H1 (cell line): ENCODE measurements around the gene OPCML. TPM values are rescaled to one million over a fixed set of nuclear protein-coding genes. Genes with fewer than 3 reads are reported as not detected.

Source experiments
- CTCF ChIA-PET: fragments of 300-600 bp; sonication (Branson Sonifier 250); formaldehyde crosslinking; loops from one replicate; lab custom pipeline; 2021; ENCODE audit not compliant: partially characterized antibody; lab: Charles Lee
- POLR2A ChIA-PET: fragments of 300-600 bp; sonication (Branson Sonifier 250); formaldehyde crosslinking; loops from one replicate; lab custom pipeline; 2021; ENCODE audit warnings: inconsistent platforms; ENCODE audit not compliant: partially characterized antibody; lab: Charles Lee
- DNase-seq, 2 experiments: peaks; one replicate each; pipeline versions ENCODE4 v3.0.0 to v3.0.0-alpha.2; 2010 to 2022; ENCODE audit warnings: low spot score in 2 of 2, low read depth in 1 of 2, mixed read lengths in 1 of 2
- FAIRE-seq: peaks from 2 replicates; lab custom pipeline; 2011; peaks lifted over from hg19 to GRCh38; lab: Jason Lieb, UNC
- H2AFZ ChIP-seq: 2 replicates; pipeline ENCODE4 v1.8.1; 2012; ENCODE audit warnings: low read length, inconsistent platforms
- H2AK5ac ChIP-seq: 2 replicates; pipeline ENCODE4 v1.6.1; 2013; ENCODE audit warnings: low read depth, low read length
- H2BK120ac ChIP-seq: replicated peaks from 2 replicates; pipeline ENCODE3; 2013; ENCODE audit warnings: low read depth, low read length, inconsistent platforms
- H2BK12ac ChIP-seq: 2 replicates; pipeline ENCODE4 v1.6.1; 2013; ENCODE audit warnings: low read depth, low read length
- H2BK15ac ChIP-seq: 2 replicates; pipeline ENCODE4 v1.6.1; 2013; ENCODE audit warnings: low read length
- H2BK20ac ChIP-seq: 2 replicates; pipeline ENCODE4 v1.6.1; 2013; ENCODE audit warnings: low read length
- H2BK5ac ChIP-seq: 2 replicates; pipeline ENCODE4 v1.6.1; 2013; ENCODE audit warnings: low read depth, low read length
- H3K14ac ChIP-seq: 2 replicates; pipeline ENCODE4 v1.6.1; 2013; ENCODE audit warnings: inconsistent platforms; ENCODE audit not compliant: insufficient read length
- H3K18ac ChIP-seq: 2 replicates; pipeline ENCODE4 v1.6.1; 2013; ENCODE audit warnings: low read length; ENCODE audit errors: extremely low read depth
- H3K23ac ChIP-seq: 2 replicates; pipeline ENCODE4 v1.6.1; 2013; ENCODE audit warnings: inconsistent platforms; ENCODE audit not compliant: insufficient read length
- H3K23me2 ChIP-seq: 2 replicates; pipeline ENCODE4 v1.6.1; 2013; ENCODE audit warnings: low read depth, low read length
- H3K27ac ChIP-seq: 2 replicates; pipeline ENCODE4 v1.6.1; 2011; ENCODE audit warnings: low read depth, low read length, inconsistent platforms
- H3K27me3 ChIP-seq, 4 experiments: replicated peaks in 1 of 4; 1 replicate in 1 of 4; 2 replicates in 3 of 4; pipeline versions ENCODE4 v1.6.1 to v1.8.1; 2011 to 2013; ENCODE audit warnings: low read length in 3 of 4, mild to moderate bottlenecking in 3 of 4, inconsistent platforms in 2 of 4, mixed read lengths in 2 of 4, moderate library complexity in 1 of 4; ENCODE audit not compliant: control insufficient read depth in 3 of 4, insufficient read depth in 3 of 4; ENCODE audit errors: extremely low read depth in 1 of 4
- H3K36me3 ChIP-seq, 4 experiments: 2 replicates each; pipeline versions ENCODE4 v1.6.1 to v1.8.1; 2011 to 2013; ENCODE audit warnings: mild to moderate bottlenecking in 4 of 4, low read length in 3 of 4, moderate library complexity in 2 of 4, control low read depth in 1 of 4, inconsistent platforms in 1 of 4; ENCODE audit not compliant: insufficient read depth in 4 of 4, control insufficient read depth in 2 of 4
- H3K4ac ChIP-seq: replicated peaks from 2 replicates; pipeline ENCODE3; 2013; ENCODE audit warnings: low read length, low read depth, mixed read lengths, inconsistent platforms; ENCODE audit not compliant: insufficient read length
- H3K4me1 ChIP-seq, 4 experiments: replicated peaks in 1 of 4; 1 replicate in 1 of 4; 2 replicates in 3 of 4; pipeline versions ENCODE4 v1.6.1 to v1.8.1; 2011 to 2013; ENCODE audit warnings: low read length in 3 of 4, inconsistent platforms in 2 of 4, mixed read lengths in 1 of 4; ENCODE audit not compliant: insufficient read depth in 4 of 4, control insufficient read depth in 3 of 4
- H3K4me2 ChIP-seq, 2 experiments: 2 replicates each; pipeline versions ENCODE4 v1.6.1 to v1.8.1; 2011 to 2013; ENCODE audit warnings: low read depth in 2 of 2, low read length in 2 of 2, control low read depth in 1 of 2, inconsistent platforms in 1 of 2, mild to moderate bottlenecking in 1 of 2; ENCODE audit not compliant: insufficient read depth in 1 of 2
- H3K4me3 ChIP-seq, 4 experiments: fragments of 200-600, 300-600 bp in 1 of 4; sonication (generic), shearing (Covaris generic), sonication (Bioruptor Twin) in 1 of 4; 2 replicates each; pipeline versions ENCODE4 v1.5.1 to v1.8.1; 2011 to 2016; ENCODE audit warnings: low read length in 4 of 4, low read depth in 3 of 4, control low read depth in 2 of 4, inconsistent platforms in 2 of 4, mild to moderate bottlenecking in 2 of 4, mixed read lengths in 1 of 4, moderate library complexity in 1 of 4; ENCODE audit not compliant: insufficient read depth in 2 of 4; ENCODE audit errors: extremely low read depth in 1 of 4
- H3K56ac ChIP-seq: replicated peaks from 2 replicates; pipeline ENCODE3; 2013; ENCODE audit warnings: low read depth, mild to moderate bottlenecking, mixed read lengths, low read length, inconsistent platforms; ENCODE audit not compliant: insufficient read length
- H3K79me1 ChIP-seq: 2 replicates; pipeline ENCODE4 v1.6.1; 2013; ENCODE audit warnings: low read depth, low read length, control low read depth
- H3K79me2 ChIP-seq, 2 experiments: 2 replicates each; pipeline versions ENCODE4 v1.6.1 to v1.8.1; 2012 to 2013; ENCODE audit warnings: low read length in 2 of 2, mild to moderate bottlenecking in 2 of 2, inconsistent platforms in 1 of 2; ENCODE audit not compliant: insufficient read depth in 2 of 2, control insufficient read depth in 1 of 2
- H3K9ac ChIP-seq, 4 experiments: replicated peaks in 1 of 4; 1 replicate in 1 of 4; 2 replicates in 3 of 4; pipeline versions ENCODE4 v1.6.1 to v1.8.1; 2011 to 2013; ENCODE audit warnings: low read depth in 3 of 4, low read length in 3 of 4, control low read depth in 2 of 4, mild to moderate bottlenecking in 2 of 4, moderate library complexity in 2 of 4, inconsistent platforms in 1 of 4; ENCODE audit errors: extremely low read depth in 1 of 4
- H3K9me3 ChIP-seq, 2 experiments: 2 replicates each; pipeline versions ENCODE4 v1.6.1 to v1.8.1; 2012 to 2013; ENCODE audit warnings: mild to moderate bottlenecking in 2 of 2, moderate library complexity in 2 of 2, control low read depth in 1 of 2, inconsistent platforms in 1 of 2, low read depth in 1 of 2, low read length in 1 of 2, mixed read lengths in 1 of 2; ENCODE audit not compliant: insufficient read depth in 2 of 2
- H4K20me1 ChIP-seq, 2 experiments: replicated peaks in 1 of 2; 2 replicates each; pipeline versions ENCODE3 to v1.8.1; 2011 to 2013; ENCODE audit warnings: inconsistent platforms in 2 of 2, low read length in 2 of 2, mild to moderate bottlenecking in 1 of 2; ENCODE audit not compliant: insufficient read depth in 2 of 2, control insufficient read depth in 1 of 2
- H4K5ac ChIP-seq: 2 replicates; pipeline ENCODE4 v1.6.1; 2013; ENCODE audit warnings: low read length, low read depth, mixed read lengths, inconsistent platforms; ENCODE audit not compliant: insufficient read length
- H4K8ac ChIP-seq: 2 replicates; pipeline ENCODE4 v1.8.0; 2013; ENCODE audit warnings: mild to moderate bottlenecking, moderate library complexity, low read length, inconsistent platforms; ENCODE audit not compliant: insufficient read depth; ENCODE audit errors: extremely low read depth
- H4K91ac ChIP-seq: replicated peaks from 2 replicates; pipeline ENCODE3; 2013; ENCODE audit warnings: low read length, mixed read lengths, inconsistent platforms; ENCODE audit not compliant: insufficient read length
- ASH2L ChIP-seq: fragments of 200-600, 300-600 bp; sonication (generic); IDR thresholded peaks from one replicate; pipeline ENCODE4 v1.7.1; 2017; ENCODE audit warnings: low read length
- BRCA1 ChIP-seq: IDR thresholded peaks from 2 replicates; pipeline ENCODE4 v1.6.1; 2012; ENCODE audit warnings: low read depth, low read length, improper control_type of control experiment
- CBX5 ChIP-seq: fragments of 300-800, 300-1000 bp; sonication (generic); IDR thresholded peaks from 2 replicates; pipeline ENCODE4 v1.7.1; 2016; ENCODE audit warnings: antibody characterized with exemption, low read length, low read depth
- CTCF ChIP-seq, 3 experiments: IDR thresholded peaks; 1 replicate in 2 of 3; 2 replicates in 1 of 3; pipeline versions ENCODE4 v1.5.1 to v1.6.1; 2011; ENCODE audit warnings: low read length in 3 of 3, mild to moderate bottlenecking in 3 of 3, inconsistent platforms in 2 of 3, low read depth in 1 of 3, moderate library complexity in 1 of 3; ENCODE audit not compliant: insufficient read depth in 1 of 3; ENCODE audit errors: control extremely low read depth in 1 of 3
- EGR1 ChIP-seq: IDR thresholded peaks from 2 replicates; pipeline ENCODE4 v1.6.1; 2011; ENCODE audit warnings: low read depth, low read length, borderline replicate concordance
- EZH2 ChIP-seq: fragments of 200-600 bp; sonication (generic); IDR thresholded peaks from 2 replicates; pipeline ENCODE4 v1.7.1; 2012; ENCODE audit warnings: low read depth, mild to moderate bottlenecking, moderate library complexity, low read length, inconsistent platforms; ENCODE audit not compliant: severe bottlenecking
- HDAC6 ChIP-seq: IDR thresholded peaks from one replicate; pipeline ENCODE4 v1.7.1; 2012; ENCODE audit warnings: low read depth, mild to moderate bottlenecking, inconsistent platforms, low read length, moderate library complexity
- JUND ChIP-seq: IDR thresholded peaks from 2 replicates; pipeline ENCODE4 v1.6.1; 2011; ENCODE audit warnings: mild to moderate bottlenecking, improper control_type of control experiment, low read length
- SIN3A ChIP-seq, 2 experiments: IDR thresholded peaks in 1 of 2; conservative IDR thresholded peaks in 1 of 2; 2 replicates each; pipeline ENCODE4 v1.6.1; 2011 to 2012; ENCODE audit warnings: low read length in 2 of 2, improper control_type of control experiment in 1 of 2, low read depth in 1 of 2, mild to moderate bottlenecking in 1 of 2
- SP2 ChIP-seq: IDR thresholded peaks from 2 replicates; pipeline ENCODE4 v1.6.1; 2012; ENCODE audit warnings: mild to moderate bottlenecking, low read length, inconsistent platforms
- SP4 ChIP-seq: IDR thresholded peaks from 2 replicates; pipeline ENCODE4 v1.6.1; 2012; ENCODE audit warnings: low read length, inconsistent platforms
- SUZ12 ChIP-seq: fragments of 200-600 bp; sonication (generic); IDR thresholded peaks from 2 replicates; pipeline ENCODE4 v1.6.1; 2012; ENCODE audit warnings: mild to moderate bottlenecking, inconsistent platforms, low read length, moderate library complexity, mixed read lengths
- TCF12 ChIP-seq: IDR thresholded peaks from 2 replicates; pipeline ENCODE4 v1.6.1; 2011; ENCODE audit warnings: low read depth, mild to moderate bottlenecking, low read length
- WGBS, 2 experiments: shearing (Covaris generic) in 1 of 2; methylation state at CpG; one replicate each; pipeline versions ENCODE4 v1.1.6 to v1.1.7; 2013 to 2015; ENCODE audit warnings: low lambda C conversion rate in 2 of 2, mixed read lengths in 2 of 2, inconsistent platforms in 1 of 2, low coverage in 1 of 2, missing lambda C conversion rate in 1 of 2; ENCODE audit not compliant: insufficient replicate concordance in 2 of 2, insufficient coverage in 1 of 2, insufficient read length in 1 of 2; ENCODE audit errors: extremely low coverage in 1 of 2, missing lambda C conversion rate in 1 of 2; 5-methylcytosine and 5-hydroxymethylcytosine counted together
- polyA plus RNA-seq, 7 experiments: library from polyadenylated mRNA; depleted of rRNA in 3 of 7; stranded (reverse) in 5 of 7; unstranded in 2 of 7; fragments of >200 nt in 5 of 7; fragments of 200-250 nt in 2 of 7; gene quantifications; 1 replicate in 5 of 7; 2 replicates in 1 of 7; 4 replicates in 1 of 7; pipeline versions ENCODE4 v1.2.1 to v1.2.3, GENCODE V29; 2011 to 2013; ENCODE audit warnings: missing spikeins in 2 of 7, mixed read lengths in 2 of 7
- total RNA-seq: library from RNA; stranded (reverse); fragmentation: NEBNext Ultra II Directional; extraction: Animal tissue kit (Norgen Biotek cat#: 25700); gene quantifications from 2 replicates; pipeline ENCODE4 v1.2.1, GENCODE V29; 2021

Gene OPCML
- total and polyA plus RNA-seq, 2 of the 8 experiments (the other 6 are each of a cell fraction or from before 2014, with no cell fraction given), result 2.3 to 3.1 TPM

GRCh38 chr11:132475026-132475425 is 1057.3 kb downstream of the OPCML start:
- 94% methylated on average over 2 of the region's 2 CpGs; no CpG with 5 or more reads in 1 of the 2 experiments for WGBS, 2 experiments
- Histone ChIP-seq H2AFZ (no peak overlapping the region), H3K56ac (no peak overlapping the region), H2BK5ac (no peak overlapping the region), H4K8ac (no peak overlapping the region), H3K23ac (no peak overlapping the region), H2BK20ac (no peak overlapping the region), H3K4me3 (no peak overlapping the region), H2BK15ac (no peak overlapping the region), H3K4me1 (no peaks in the 10 kb centered on the region), H3K4me2 (no peak overlapping the region), H3K9me3 (0 out of 4 replicates have a peak, but pooled peaks cover 0 to 4% of the 10 kb centered on the region in 2 experiments), H3K14ac (no peak overlapping the region), H3K23me2 (no peaks in the 10 kb centered on the region), H2BK120ac (no peak overlapping the region), H2AK5ac (no peak overlapping the region), H4K20me1 (no peaks in the 10 kb centered on the region), H3K4ac (no peak overlapping the region), H3K36me3 (no peaks in the 10 kb centered on the region), H4K5ac (no peak overlapping the region), H3K18ac (no peak overlapping the region), H2BK12ac (no peak overlapping the region), H3K79me1 (no peaks in the 10 kb centered on the region), H3K79me2 (no peaks in the 10 kb centered on the region), H3K27me3 (no peaks in the 10 kb centered on the region), H4K91ac (no peak overlapping the region), H3K9ac (no peak overlapping the region), H3K27ac (no peak overlapping the region)
- no peak for DNase-seq
- FAIRE-seq, result no peak
- POLR2A ChIA-PET, result no interaction called here
- no peak for TF ChIP-seq EGR1
- no peak for TF ChIP-seq ASH2L
- TF ChIP-seq SIN3A (conservative IDR thresholded peaks at IDR 0.05 in 1 of 2, IDR thresholded peaks at IDR 0.05 in 1 of 2; ENCODE audit: low read depth in 1 of 2, low read length in 2 of 2), result no peak
- TF ChIP-seq BRCA1, result no peak
- TF ChIP-seq EZH2, result no peak
- TF ChIP-seq SP2, result no peak
- TF ChIP-seq JUND, result no peak
- TF ChIP-seq SUZ12, result no peak
- TF ChIP-seq TCF12, result no peak
- no peak for TF ChIP-seq CBX5
- no peak for TF ChIP-seq HDAC6
- no peak for TF ChIP-seq CTCF (IDR thresholded peaks at IDR 0.05; ENCODE audit: control extremely low read depth in 1 of 3, insufficient read depth in 1 of 3, low read depth in 1 of 3, low read length in 3 of 3)
- no peak for TF ChIP-seq SP4
- CTCF ChIA-PET, result interaction anchor here (0.6 kb wide), 1 partner anchor 20 kb away, joined by 5 read pairs; no protein-coding TSS in a partner anchor
